Mucosa of descending colon (tissue), 3 donors: ENCODE measurements around the gene TTLL12. TPM values are rescaled to one million over a fixed set of nuclear protein-coding genes. Genes with fewer than 3 reads are reported as not detected.
A peak's percentile ranks its signal among the peaks of the same experiment; 100 is the strongest.

Experiments used
- ATAC-seq: fragments of 200-7000 bp; cut with Tn5 transposase; one replicate; pipeline ENCODE4 v1.9.1; 2020; ENCODE audit warnings: mild to moderate bottlenecking, moderate library complexity
- DNase-seq, 3 donors: peaks; one replicate each; pipeline ENCODE4 v3.0.0-alpha.2; 2020
- H3K36me3 ChIP-seq: fragments of 200-600 bp; one replicate; pipeline ENCODE4 v1.8.0; 2021; ENCODE audit warnings: low read depth, mild to moderate bottlenecking
- H3K4me1 ChIP-seq: fragments of 200-600 bp; one replicate; pipeline ENCODE4 v1.8.0; 2021; ENCODE audit warnings: low read depth, mild to moderate bottlenecking
- H3K4me3 ChIP-seq: fragments of 200-600 bp; one replicate; pipeline ENCODE4 v1.8.0; 2021; ENCODE audit warnings: mild to moderate bottlenecking
- H3K9me3 ChIP-seq: fragments of 200-600 bp; one replicate; pipeline ENCODE4 v1.8.0; 2021; ENCODE audit warnings: mild to moderate bottlenecking
- CTCF ChIP-seq: fragments of 200-600 bp; IDR thresholded peaks from one replicate; pipeline ENCODE4 v1.8.0; 2022; ENCODE audit warnings: antibody characterized with exemption, mild to moderate bottlenecking
- intact Hi-C, 2 donors: fragments of 100-400 bp; cut with DNase I in 1 of 2; cut with micrococcal nuclease in 1 of 2; formaldehyde crosslinking; loops; one replicate each; pipeline versions ENCODE4 v1.11.0 to v1.11.1; 2022; cut with DNase I, micrococcal nuclease
- total RNA-seq, 3 donors: library from RNA; stranded (reverse); fragmentation: NEBNext Ultra II Directional in 2 of 3; extraction: Animal tissue kit (Norgen Biotek cat#: 25700) in 2 of 3; gene quantifications; one replicate each; pipeline versions ENCODE4 v1.2.1 to v1.2.4, GENCODE V29; 2021 to 2023
- donor health status: DM: no; HTN: no; CAD: no; lungs with moderate emphysema.
- donor health status: DM: no; HTN: no; CAD: no.
- donor health status: DM: no; HTN: yes; CAD: no.

TTLL12 gene
- total RNA-seq, 3 donors from 2014 or later, result 47.6 to 95.2 (median 90.1) TPM

- intact Hi-C loops, result no loop called here
- no peak overlapping the region for H3K4me3 ChIP-seq
- no peaks in the 10 kb centered on the region for H3K9me3 ChIP-seq
- no peak for ATAC-seq
- peak in 1 of 3 donors; percentile 15 for DNase-seq
- no peak for TF ChIP-seq CTCF
- H3K36me3 ChIP-seq, result no peaks in the 10 kb centered on the region
- H3K4me1 ChIP-seq, result no peaks in the 10 kb centered on the region
Measured at GRCh38 chr22:43198126-43198525, 11.2 kb upstream of the TTLL12 start.

- Histone ChIP-seq H3K36me3 (no peaks in the 10 kb centered on the region), H3K9me3 (no peaks in the 10 kb centered on the region), H3K4me3 (no peak overlapping the region), H3K4me1 (no peaks in the 10 kb centered on the region)
- intact Hi-C loops, result no loop called here
- TF ChIP-seq CTCF, result no peak
- ATAC-seq (no peak), DNase-seq (peak in 1 of 3 donors; percentile 39)
Measured at GRCh38 chr22:43197271-43197941, 10.5 kb upstream of the TTLL12 start.

GRCh38 chr22:43191831-43192230 is 4.9 kb upstream of the TTLL12 start:
- H3K36me3 ChIP-seq, result peaks cover 3% of the 10 kb centered on the region
- TF ChIP-seq CTCF, result no peak
- DNase-seq (no peak), ATAC-seq (no peak)
- no peak overlapping the region for H3K4me3 ChIP-seq
- intact Hi-C loops, result no loop called here
- no peaks in the 10 kb centered on the region for H3K9me3 ChIP-seq
- no peaks in the 10 kb centered on the region for H3K4me1 ChIP-seq

- no peak for ATAC-seq
- intact Hi-C loops, result no loop called here
- no peak for TF ChIP-seq CTCF
- peaks cover 11% of the 10 kb centered on the region for H3K4me1 ChIP-seq
- DNase-seq, result peak in 1 of 3 donors; percentile 44
- H3K9me3 ChIP-seq, result no peaks in the 10 kb centered on the region
- H3K36me3 ChIP-seq, result peaks cover 3% of the 10 kb centered on the region
- H3K4me3 ChIP-seq, result no peak overlapping the region
Measured at GRCh38 chr22:43188829-43189545, 2.1 kb upstream of the TTLL12 start.

- intact Hi-C loops, result no loop called here
- Histone ChIP-seq H3K9me3 (no peaks in the 10 kb centered on the region), H3K4me3 (peak overlapping the region; percentile 19), H3K4me1 (peaks cover 11% of the 10 kb centered on the region), H3K36me3 (peaks cover 3% of the 10 kb centered on the region)
- TF ChIP-seq CTCF, result peak; percentile 87
- DNase-seq (peak; percentile 98 to 99 (median 98)), ATAC-seq (peak; percentile 92)
Measured at GRCh38 chr22:43187171-43188099, 501 bp upstream of the TTLL12 start.
